Stimulated activated CD8-positive, alpha-beta memory T cell treated with anti-CD3 and anti-CD28 coated beads, Interleukin-15, amount 100 ng/mL, for 24 hours (primary cell): ENCODE measurements around the gene SLC43A1.
"Not testable (repeated sequence)": the region's sequence is repeated elsewhere in the genome, so short reads cannot be mapped to it uniquely, and the experiment has no call there.

Experiments
- DNase-seq: peaks from one replicate; pipeline ENCODE4 v3.0.0-alpha.2; 2020; ENCODE audit warnings: low read depth

The SLC43A1 gene

GRCh38 chr11:57460758-57461749 lies 54.4 kb downstream of the SLC43A1 start:
- no peak for DNase-seq

- DNase-seq: no peak
Observed at GRCh38 chr11:57460022-57460757, 55.3 kb downstream of the SLC43A1 start, which contains the start of gene RTN4RL2. Gene RTN4RL2 (plus strand): TSS chr11:57460528. CDS start chr11:57460866, 338 bp downstream.

- DNase-seq: no peak
Observed at GRCh38 chr11:57459164-57460021, 56.1 kb downstream of the SLC43A1 start.

- no peak for DNase-seq
Observed at GRCh38 chr11:57458410-57459163, 56.9 kb downstream of the SLC43A1 start.

- DNase-seq: no peak
Observed at GRCh38 chr11:57458060-57458409, 57.5 kb downstream of the SLC43A1 start.

GRCh38 chr11:57457643-57458023 lies 57.9 kb downstream of the SLC43A1 start:
- no peak for DNase-seq

- peak; percentile 48 for DNase-seq
Observed at GRCh38 chr11:57456960-57457642, 58.4 kb downstream of the SLC43A1 start.

- no peak for DNase-seq
Observed at GRCh38 chr11:57453543-57454177, 61.8 kb downstream of the SLC43A1 start.

GRCh38 chr11:57446055-57446454 lies 69.4 kb downstream of the SLC43A1 start:
- no peak for DNase-seq

GRCh38 chr11:57445122-57445394 lies 70.4 kb downstream of the SLC43A1 start:
- DNase-seq: not testable (repeated sequence)

GRCh38 chr11:57444362-57445121 lies 71.0 kb downstream of the SLC43A1 start:
- no peak for DNase-seq

- DNase-seq: no peak
Observed at GRCh38 chr11:57440744-57441414, 74.6 kb downstream of the SLC43A1 start.

- no peak for DNase-seq
Observed at GRCh38 chr11:57439786-57440185, 75.7 kb downstream of the SLC43A1 start.

- DNase-seq: no peak
Observed at GRCh38 chr11:57438345-57439285, 76.9 kb downstream of the SLC43A1 start.

GRCh38 chr11:57436031-57436430 lies 79.5 kb downstream of the SLC43A1 start:
- no peak for DNase-seq

- no peak for DNase-seq
Observed at GRCh38 chr11:57434640-57435546, 80.6 kb downstream of the SLC43A1 start.
